DMS79 (cell line): ENCODE measurements around the gene LONRF3.

Source experiments
- DNase-seq: peaks from one replicate; lab custom pipeline; 2025; lab: John Stamatoyannopoulos, UW

LONRF3 gene

DNA sequence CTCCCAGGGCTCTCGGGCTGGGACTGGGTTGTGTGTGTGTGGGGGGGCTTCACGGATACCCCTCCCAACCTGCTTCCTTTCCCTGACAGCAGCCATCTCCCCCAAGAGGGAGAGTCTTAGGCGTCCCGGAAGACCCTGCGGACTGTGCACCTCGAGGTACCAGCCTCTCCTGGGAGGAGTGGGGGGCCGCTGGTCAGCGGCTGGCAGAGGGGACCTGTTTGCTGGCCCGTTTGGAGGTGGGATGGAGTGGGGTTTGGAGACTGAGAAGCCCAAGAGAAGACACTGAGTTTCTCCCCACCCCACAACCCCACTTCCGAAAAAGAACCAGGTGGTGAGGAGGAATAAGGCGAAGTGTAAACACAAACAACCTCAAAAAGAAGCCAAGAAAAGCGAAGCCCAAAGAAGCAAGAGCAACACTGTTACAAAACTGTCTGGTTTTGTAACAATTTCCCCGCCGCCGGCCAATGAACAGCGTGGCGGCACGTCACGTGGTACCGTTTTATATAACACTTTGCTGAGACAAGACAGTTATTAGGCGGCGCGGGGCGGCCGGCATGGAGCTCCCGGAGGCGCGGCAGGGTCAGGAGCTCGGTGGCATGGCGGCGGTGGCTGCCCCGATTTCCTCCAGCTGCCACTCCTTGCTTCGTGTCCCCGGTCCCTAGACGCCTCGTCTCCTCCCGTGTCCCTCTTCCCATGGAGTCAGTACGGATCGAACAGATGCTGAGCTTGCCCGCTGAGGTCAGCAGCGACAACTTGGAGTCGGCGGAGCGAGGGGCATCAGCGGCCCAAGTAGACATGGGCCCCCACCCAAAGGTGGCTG is at the start of gene LONRF3:
Gene LONRF3, plus strand, starts transcription at position 531 of the 820 bp plus-strand sequence. Its CDS starts 163 bp downstream, at position 694.
- DNase-seq: no peak

DNA sequence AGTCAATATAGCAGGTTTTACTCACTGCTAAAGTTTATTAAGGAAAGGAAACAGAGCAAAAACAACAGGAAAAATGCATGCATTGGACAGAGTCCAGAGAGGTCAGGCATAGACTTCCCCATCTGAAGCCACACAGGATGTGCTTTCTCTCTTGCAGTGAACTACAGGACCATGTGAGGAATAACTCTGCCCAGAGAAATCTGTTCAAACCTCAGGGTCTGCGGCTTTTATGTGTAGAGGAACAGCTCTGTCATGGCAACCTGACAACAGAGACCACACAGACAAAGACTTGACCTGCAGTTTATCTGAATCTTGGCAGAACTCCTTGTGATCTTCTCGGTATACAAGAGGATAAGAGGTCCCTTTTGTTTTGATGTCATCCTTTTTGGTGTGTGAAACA is 46.3 kb upstream of the LONRF3 start:
- no peak for DNase-seq

DNA sequence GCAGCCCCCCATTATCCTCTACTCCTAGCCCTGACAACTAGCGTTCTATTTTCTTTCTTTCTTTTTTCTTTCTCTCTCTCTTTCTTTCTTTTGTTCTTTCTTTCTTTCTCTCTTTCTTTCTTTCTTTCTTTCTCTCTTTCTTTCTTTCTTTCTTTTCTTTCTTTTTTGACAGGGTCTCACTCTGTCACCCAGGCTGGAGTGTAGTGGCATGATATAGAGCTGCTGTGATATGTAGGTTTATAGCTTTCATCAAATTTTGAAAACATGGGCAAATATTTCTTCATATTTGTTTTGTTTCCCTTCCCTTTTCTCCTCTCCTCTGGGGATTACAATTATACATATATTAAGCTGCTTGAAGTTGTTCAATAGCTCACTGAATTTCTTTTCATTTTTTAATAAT is 39.1 kb upstream of the LONRF3 start:
- no peak for DNase-seq

DNA sequence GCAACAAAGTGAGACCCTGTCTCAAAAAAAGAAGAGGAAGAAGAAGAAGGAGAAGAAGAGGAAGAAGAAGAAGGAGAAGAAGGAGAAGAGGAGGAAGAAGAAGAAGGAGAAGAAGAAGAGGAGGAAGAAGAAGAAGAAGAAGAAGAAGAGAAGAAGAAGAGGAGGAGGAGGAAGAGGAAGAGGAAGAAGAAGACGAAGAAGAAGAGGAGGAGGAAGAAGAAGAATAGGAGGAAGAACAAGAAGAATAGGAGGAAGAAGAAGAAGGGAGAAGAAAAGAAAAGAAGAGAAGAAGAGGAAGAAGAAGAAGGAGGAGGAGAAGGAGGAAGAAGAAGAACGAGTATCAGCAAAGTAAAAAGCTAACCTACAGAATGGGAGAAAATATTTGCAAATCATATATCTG is 33.3 kb upstream of the LONRF3 start:
- DNase-seq: no peak

DNA sequence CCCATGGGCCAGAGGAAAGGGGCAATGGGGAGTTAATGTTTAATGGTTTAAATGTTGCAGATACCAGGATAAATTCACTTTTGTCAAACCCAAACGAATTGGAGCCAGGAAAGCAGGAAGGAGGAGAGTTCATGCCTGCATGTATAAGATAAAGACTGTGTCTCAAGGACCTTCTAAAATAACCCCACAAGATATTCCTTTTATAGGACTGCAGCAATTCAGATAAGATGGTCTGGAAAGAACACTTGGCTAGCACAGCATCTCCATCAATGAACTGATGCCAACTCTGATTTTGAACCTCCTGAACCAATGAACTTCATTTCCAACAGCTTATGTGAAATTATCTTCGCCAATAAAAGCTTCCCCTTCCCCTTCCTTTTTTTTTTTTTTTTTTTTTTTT is 31.3 kb upstream of the LONRF3 start:
- DNase-seq: no peak

DNA sequence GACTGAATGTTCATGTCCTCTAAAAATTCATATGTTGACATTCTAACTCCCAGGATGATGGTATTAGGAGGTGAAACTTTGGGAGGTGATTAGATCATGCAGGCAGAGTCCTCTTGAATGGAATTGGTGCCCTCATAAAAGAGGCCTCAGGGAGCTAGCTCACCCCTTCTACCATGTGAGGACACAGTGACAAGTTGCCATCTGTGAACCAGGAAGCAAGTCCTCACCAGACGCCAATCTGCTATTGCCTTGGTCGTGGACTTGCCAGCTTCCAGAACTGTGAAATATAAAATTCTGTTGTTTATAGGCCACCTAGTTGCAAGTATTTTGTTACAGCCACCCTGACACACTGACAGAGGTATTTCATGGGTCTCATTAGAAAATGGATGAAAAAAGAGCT is 28.5 kb upstream of the LONRF3 start:
- no peak for DNase-seq

DNA sequence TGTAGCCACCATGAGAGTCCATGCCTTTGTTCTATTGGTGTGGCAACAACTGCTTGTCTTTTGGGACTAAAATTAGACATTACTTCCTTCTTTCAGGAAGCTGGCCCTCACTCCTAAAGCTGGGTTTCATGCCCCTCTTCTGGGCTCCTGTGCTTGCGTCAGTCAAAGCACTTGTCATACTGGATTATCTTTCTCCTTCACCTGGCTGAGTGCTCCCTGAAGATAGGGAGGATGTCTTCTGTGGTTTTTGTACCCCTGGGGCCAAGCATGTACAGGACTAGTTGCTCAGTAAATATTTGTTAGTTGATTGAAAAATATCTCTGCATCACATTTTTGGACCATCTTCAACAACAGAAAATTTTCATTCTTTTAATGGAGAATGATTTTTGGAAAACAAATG is 26.1 kb upstream of the LONRF3 start:
- no peak for DNase-seq

DNA sequence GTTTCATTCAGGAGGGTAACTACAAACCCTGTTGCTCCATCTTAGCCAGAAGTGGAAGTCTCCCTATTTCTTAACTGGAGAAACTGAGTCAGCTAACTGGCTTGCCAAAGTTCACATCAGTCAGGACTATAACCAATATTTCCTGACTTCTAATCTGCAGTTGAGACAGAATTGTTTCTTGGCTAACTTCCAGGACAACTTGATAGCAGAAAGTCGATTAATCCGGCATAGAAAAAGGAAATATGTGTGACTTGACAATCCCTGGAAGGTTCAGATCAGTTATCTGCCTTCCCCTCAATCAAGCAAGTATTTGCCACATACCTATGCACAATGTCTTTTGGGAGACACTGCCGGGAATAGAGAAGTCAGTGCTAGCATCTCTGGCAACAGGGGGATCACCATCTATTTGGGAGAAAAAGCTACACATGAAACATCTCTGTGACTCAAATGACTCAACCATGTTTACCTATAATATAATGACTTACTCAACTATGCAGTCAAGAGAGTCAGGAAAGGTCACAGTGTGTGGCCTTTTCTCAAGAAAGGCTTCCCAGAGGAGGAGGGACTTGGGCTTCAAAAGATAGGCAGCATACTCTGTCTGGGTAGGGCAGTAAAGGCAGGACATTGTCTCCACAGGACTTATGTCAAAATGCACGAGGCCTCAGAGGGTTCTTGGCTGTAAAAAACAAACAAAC is 12.4 kb upstream of the LONRF3 start:
- no peak for DNase-seq

DNA sequence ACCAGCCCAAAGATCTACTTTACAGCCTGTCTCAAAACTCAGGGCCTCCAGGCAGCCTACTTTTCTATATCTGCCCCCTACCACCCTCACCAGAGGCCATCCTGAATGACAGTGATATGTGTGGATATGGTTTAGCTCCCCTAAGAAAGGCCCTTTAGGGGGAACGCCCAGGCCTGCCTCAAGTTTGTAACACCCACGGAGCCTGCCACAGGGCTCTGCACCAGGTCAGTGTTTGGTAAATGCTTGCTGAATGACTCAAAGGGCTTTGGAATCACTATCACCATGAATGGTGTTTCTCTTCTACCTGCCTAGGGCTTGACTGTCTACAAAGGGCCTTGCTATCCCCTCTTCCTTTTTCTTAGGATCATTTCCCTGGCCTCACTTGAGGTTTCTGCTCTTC is 11.3 kb upstream of the LONRF3 start:
- no peak for DNase-seq

DNA sequence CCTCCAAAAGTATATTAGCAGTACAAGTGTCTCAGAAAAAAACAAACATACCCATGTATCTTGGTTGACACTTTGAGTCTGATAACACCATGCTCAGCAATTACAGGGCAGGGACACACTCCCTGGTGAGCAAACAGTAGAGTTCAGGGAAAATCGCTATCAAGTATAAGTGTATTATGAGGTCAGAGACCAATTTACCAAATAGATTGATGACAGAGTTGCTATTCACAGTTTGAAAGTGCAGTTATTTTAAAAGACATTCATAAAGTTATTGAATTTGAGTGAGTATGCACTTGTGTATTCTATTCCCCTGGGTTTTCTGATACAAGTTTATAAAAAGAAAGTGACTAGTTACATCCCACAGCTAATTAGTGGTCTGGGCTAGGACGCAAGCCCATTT is 10.2 kb upstream of the LONRF3 start:
- no peak for DNase-seq

DNA sequence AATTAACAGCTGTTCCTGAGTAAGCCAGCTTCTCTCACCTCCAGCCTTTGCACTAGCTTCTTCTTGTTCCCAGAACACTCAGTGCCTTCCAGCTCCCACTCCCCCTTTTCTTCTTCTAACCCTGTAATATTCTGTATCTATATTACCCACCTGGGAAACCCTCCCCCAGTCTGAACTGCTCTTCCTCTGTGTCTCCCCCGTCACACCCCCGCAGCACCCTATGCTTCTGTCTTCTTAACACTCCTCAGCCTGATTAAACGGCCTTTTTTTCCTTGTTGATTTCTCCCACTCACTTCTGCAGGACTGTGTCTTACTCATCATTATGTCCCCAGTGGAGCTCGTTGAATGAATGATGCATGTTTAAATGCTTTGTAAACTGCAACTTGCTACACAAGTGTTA is 9.0 kb upstream of the LONRF3 start:
- no peak for DNase-seq

DNA sequence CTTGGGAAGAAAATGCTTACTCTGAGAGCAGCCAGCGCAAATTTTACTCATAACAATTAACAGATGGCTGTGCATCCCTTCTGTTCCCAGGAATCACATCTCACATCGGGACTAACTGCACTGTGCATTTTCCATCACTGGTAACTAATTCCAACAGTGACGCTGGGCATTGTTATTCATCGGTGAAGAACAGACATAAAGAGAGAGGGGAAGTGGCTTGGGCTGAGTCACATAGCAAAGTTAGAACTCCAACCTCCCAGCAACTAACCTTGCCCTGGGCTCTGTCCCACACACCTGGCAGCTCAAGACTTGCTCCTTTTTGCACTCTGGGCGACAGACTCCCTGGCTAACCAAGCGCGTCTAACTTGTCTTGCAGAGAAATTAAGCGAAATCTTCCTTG is 6.4 kb upstream of the LONRF3 start:
- DNase-seq: no peak

DNA sequence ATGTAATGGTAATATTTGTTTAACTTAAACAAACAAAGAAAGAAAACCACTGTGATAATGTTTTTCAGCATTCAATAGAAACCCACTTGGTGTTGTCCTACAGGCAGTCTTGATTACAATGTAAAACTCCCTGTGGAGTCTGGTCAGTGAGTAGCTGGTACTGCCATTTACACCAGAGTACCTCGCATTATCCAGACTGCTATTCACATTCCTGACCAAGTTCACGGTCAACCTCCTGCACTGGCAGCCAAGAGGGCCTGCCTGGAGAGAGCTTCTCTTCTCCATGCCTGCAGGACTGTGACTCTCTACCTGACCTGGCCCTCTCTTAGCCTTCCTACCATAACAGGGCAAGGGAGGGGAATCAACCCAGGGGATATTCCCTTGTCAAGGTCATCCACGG is 2.9 kb upstream of the LONRF3 start:
- no peak for DNase-seq

DNA sequence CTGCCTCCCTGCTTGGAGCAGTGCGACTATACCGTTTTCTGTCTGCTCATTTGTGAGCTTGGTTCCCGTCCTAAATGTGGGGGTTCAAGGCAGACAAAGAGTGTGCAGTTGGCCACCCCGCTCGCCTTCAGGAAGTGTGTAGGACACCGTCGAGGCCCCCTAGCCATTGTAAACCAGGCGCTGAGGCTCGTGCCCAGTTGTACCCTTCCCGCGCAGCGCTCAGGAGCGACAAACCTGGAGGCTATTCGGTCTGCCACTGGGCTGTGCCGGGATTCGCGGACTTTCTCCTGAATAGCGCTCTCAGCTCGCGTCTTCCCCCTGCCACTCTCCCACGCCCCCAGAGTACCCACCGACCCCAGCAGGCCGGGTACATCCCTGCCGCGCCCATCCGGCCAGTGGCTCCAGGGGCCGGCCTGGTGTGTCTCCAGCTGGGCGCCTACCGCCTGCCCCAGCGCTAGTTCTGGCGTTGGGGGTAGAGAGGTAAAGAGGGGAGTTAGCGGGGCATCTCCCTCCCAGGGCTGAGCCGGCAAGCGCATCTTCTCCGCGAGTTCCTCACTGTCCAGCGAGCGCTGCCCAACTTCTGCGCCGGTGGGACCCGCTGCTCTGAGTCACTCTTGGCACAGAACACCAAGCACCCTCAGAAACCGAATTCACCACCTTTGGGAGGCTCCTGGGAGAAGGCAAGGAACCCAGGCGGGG is 880 bp upstream of the LONRF3 start:
- no peak for DNase-seq

DNA sequence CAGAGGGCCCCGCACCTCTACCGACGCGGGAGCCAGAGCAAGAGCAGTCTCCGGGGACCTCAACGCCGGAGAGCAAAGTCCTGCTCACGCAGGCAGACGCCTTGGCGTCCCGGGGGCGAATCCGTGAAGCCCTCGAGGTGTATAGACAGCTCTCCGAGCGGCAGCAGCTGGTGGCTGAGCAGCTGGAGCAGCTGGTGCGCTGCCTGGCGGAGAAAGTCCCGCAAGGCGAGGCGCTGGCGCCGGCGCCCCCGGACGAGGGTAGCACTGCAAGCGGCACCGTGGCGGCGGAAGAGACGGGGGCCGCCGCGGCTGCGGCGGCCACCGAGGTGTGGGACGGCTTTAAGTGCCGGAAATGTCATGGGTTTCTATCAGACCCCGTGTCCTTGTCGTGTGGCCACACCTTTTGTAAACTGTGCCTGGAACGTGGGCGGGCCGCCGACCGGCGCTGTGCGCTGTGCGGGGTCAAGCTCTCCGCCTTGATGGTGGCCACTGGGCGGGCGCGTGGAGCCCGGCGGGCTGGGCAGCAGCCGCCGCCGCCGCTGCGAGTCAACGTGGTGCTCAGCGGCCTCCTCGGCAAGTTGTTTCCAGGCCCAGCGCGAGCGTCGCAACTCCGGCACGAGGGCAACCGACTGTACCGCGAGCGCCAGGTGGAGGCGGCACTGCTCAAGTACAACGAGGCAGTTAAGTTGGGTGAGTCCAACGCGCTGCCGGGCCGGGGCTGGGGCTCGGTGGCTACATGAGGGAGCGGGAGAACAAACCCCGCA is 672 bp downstream of the LONRF3 start:
- DNase-seq: no peak

DNA sequence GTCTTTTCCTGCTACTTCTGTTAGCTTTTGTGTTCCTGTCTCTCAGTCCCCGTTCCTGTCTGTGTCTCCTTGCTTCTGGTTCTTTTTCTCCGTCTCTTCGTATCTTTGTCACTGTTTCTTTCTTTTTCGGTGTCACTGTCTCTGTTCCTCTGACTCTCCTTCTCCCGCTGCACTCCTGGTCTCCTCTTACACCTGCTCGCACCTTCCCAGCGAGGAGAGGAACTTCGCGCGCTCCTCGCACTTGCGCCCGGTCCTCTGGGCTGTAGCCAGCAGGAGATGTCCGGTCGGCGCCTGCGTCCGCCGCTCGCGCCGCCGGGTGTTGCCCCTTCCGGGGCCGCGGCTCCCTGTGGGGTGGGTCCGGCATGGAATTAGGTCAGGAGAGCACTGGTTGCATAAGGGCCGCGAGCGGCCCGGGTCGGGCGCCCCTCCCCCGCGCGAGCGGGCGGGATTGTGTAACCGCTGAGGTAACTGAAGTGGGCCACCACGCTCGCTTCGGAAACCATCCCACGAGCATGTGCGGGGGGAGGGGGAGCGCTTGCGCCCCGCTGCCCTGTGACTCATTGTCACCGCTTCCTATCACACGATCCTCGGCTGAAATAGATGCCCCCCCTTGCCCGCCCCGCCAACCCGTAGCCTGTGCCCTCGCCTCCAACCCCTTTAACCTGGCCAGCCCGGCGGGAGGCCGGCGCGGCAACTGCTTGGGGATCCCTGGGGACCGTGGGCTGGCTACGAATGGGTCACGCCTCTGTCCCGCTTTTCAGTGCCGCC is 1.6 kb downstream of the LONRF3 start:
- DNase-seq: no peak

DNA sequence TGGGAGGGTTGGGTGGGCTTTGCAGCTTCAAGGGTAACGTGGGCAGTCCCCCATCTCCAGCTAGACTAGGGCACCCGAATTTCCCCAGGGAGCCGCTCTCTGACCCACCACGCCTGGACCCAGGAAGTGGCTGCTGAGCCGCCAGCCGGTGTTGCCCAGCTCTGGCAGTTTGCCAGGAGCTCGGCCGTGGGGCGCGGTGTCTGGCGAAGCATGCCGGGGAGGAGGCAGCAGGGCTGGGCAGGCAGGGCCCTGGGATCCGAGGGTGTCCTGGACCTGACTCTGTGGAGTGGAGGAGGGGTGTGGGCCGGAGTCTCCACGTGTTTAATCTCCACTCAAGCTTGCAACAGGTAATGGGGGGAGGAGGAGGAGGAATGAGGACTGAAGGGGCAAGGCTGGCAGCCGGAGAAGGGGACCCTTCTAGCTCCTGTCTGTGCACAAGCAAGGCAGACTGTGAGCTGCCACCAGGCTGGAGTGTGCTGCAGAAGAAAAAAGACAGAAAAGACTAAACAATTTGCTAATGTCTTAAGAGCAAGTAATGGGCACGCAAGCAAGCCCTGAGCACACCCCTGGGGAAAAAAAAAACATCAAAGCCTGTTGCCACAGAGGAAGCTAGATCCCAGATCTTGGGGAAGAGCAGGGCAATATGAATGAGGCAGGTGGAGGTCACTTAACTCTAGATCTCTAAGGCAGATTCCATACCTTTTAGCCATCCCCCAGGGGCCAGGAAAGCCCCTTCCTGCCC is 2.4 kb downstream of the LONRF3 start:
- no peak for DNase-seq

DNA sequence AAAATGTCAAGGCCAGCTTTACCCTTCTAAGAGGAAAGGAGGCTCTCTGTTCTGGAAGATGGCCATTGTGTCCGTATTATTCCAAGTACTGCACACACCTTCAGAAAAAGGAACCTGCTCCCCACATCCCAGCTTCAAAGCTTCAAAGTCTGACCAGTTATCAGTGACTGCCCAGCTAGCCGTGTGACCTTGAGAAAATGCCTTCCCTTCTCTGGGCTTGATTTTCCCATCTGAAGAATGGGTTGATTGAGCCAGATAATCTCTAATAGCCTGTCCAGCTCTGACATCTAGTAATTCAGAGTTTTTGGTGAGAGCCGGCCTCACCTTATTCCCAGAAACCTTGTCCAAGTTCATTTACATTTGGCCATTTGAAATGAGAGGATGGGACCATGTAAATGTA is 3.0 kb downstream of the LONRF3 start:
- DNase-seq: no peak

DNA sequence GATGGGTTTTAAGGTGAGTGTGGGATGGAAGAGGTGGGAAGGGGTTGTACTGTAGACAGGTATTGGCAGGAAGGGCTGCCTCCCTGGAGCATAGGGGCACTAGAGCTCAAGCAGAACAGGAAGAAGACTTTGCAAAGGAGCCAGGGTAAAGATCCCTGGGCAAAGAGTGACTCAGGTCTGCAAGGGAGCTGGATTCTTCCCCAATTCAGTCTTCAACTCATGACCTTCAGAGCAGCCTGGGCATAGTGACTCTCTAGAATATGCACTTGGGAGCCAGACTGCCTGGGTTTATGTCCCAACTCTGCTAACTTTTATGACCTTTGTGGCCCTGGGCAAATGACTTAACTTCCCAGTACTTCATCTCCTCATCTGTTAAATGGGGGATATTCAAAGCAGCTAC is 4.0 kb downstream of the LONRF3 start:
- no peak for DNase-seq

DNA sequence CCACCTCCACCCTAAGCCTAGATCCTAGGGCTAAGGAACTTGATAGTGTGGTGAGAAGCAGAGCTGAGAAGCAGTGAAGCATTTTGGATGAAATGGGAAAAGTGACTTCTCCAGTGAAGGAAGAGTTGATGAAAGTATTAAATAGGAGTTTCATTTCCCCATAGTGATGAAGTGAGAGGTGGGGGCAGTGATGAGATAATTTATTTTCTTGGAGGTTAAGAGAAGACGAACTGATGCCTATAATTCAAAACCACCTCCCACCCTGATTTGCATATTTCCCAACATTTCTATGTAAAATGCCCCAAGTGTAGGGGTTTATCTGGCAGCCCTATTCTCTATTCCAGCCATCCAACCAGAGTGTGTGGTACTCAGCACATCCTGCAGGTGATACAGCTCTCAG is 6.3 kb downstream of the LONRF3 start:
- DNase-seq: no peak

DNA sequence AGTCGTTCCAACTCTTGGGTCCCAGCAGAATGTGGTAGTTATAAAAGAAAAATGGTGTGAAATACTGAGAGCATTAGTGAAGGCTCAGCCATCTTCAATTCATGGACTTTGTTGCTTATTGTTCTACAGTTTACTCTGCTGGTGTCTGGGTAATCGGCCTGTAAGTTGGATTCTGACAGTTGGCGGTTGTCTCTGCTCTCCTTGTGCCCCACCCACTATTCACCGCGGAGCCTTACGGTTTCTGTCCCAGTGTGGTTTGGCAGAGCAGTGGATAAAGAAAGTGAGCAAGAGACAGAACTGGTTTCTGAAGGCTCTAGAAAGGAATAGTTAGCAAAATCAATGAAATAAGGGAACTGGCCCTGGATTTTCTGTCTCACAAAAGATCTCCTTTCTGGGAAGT is 9.1 kb downstream of the LONRF3 start:
- DNase-seq: no peak
